ENCODE measurements around the gene SCRT2. TPM values are rescaled to one million over a fixed set of nuclear protein-coding genes. Genes with fewer than 3 reads are reported as not detected.

SCRT2 gene
- total RNA-seq, 3 donors from 2014 or later, result not detected

GRCh38 chr20:709991-710779 is 34.6 kb upstream of the SCRT2 start:
- intact Hi-C loops (cut with DNase I, micrococcal nuclease), result no loop called here
- Histone ChIP-seq H3K9me3 (no peaks in the 10 kb centered on the region), H3K36me3 (ENCODE audit: low read depth) (no peaks in the 10 kb centered on the region), H3K4me1 (ENCODE audit: low read depth) (no peaks in the 10 kb centered on the region), H3K4me3 (no peak overlapping the region)
- ATAC-seq (no peak), DNase-seq (no peak)
- TF ChIP-seq CTCF (IDR thresholded peaks at IDR 0.05), result no peak

GRCh38 chr20:709423-709822 is 33.8 kb upstream of the SCRT2 start:
- no peak overlapping the region for H3K4me3 ChIP-seq
- no peak for TF ChIP-seq CTCF (IDR thresholded peaks at IDR 0.05)
- intact Hi-C loops (cut with DNase I, micrococcal nuclease), result no loop called here
- ATAC-seq (no peak), DNase-seq (peak in 1 of 3 donors; percentile 25)
- no peaks in the 10 kb centered on the region for H3K9me3 ChIP-seq
- H3K36me3 ChIP-seq (ENCODE audit: low read depth), result no peaks in the 10 kb centered on the region
- H3K4me1 ChIP-seq (ENCODE audit: low read depth), result no peaks in the 10 kb centered on the region

GRCh38 chr20:708956-709355 is 33.4 kb upstream of the SCRT2 start:
- TF ChIP-seq CTCF (IDR thresholded peaks at IDR 0.05), result no peak
- no peak for DNase-seq
- Histone ChIP-seq H3K36me3 (ENCODE audit: low read depth) (no peaks in the 10 kb centered on the region), H3K4me1 (ENCODE audit: low read depth) (no peaks in the 10 kb centered on the region), H3K4me3 (no peak overlapping the region), H3K9me3 (no peaks in the 10 kb centered on the region)
- intact Hi-C loops (cut with DNase I, micrococcal nuclease), result no loop called here
- no peak for ATAC-seq

GRCh38 chr20:707451-708110 is 32.0 kb upstream of the SCRT2 start:
- Histone ChIP-seq H3K36me3 (ENCODE audit: low read depth) (no peaks in the 10 kb centered on the region), H3K4me3 (no peak overlapping the region), H3K4me1 (ENCODE audit: low read depth) (no peaks in the 10 kb centered on the region), H3K9me3 (no peaks in the 10 kb centered on the region)
- intact Hi-C loops (cut with DNase I, micrococcal nuclease), result no loop called here
- no peak for TF ChIP-seq CTCF (IDR thresholded peaks at IDR 0.05)
- DNase-seq, result no peak
- no peak for ATAC-seq

GRCh38 chr20:706366-706885 is 30.8 kb upstream of the SCRT2 start:
- Histone ChIP-seq H3K9me3 (no peaks in the 10 kb centered on the region), H3K4me1 (ENCODE audit: low read depth) (no peaks in the 10 kb centered on the region), H3K36me3 (ENCODE audit: low read depth) (no peaks in the 10 kb centered on the region), H3K4me3 (no peak overlapping the region)
- TF ChIP-seq CTCF (IDR thresholded peaks at IDR 0.05), result no peak
- intact Hi-C loops (cut with DNase I, micrococcal nuclease), result no loop called here
- DNase-seq (no peak), ATAC-seq (no peak)
